Thyroid gland (tissue), 4 donors: ENCODE results near the gene TARS2.

Experiments used
- POLR2A ChIP-seq, 2 donors: fragments of 450-650 bp; IDR thresholded peaks; one replicate each; pipeline ENCODE4 v1.6.1; 2017; ENCODE audit warnings: antibody characterized with exemption in 2 of 2, mild to moderate bottlenecking in 2 of 2, moderate library complexity in 1 of 2
- TF ChIP-seq, protein P1 (sequence below), 6 experiments: fragments of 200-600 bp in 3 of 6; fragments of 450-650 bp in 3 of 6; sonication (generic) in 3 of 6; IDR thresholded peaks; one replicate each; pipeline ENCODE4 v1.5.1; 2016 to 2019; ENCODE audit warnings: antibody characterized with exemption in 6 of 6, mild to moderate bottlenecking in 2 of 6, inconsistent platforms in 1 of 6, moderate library complexity in 1 of 6

DNA sequence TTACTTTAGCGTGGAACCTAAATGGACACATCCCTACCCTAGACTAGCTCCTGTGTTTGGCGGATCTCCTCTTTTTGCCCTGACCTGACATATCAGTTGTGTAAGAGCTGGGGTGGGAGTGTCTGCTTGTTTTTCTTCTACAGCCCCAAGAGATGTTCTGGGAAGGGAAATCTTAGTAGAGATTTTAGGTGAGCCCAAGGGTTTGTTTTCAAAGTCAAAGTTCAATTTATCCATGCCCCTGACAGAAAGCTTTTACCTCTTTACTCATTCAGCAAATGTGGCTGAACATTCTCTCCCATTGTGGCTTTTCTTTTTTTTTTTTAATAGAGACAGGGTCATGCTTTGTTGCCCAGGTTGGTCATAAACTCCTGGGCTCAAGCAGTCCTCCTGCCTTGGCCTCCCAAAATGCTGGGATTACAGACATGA is 7.3 kb upstream of the TARS2 start:
- no peak for TF ChIP-seq POLR2A (IDR thresholded peaks at IDR 0.05)
- TF ChIP-seq, protein P1, sequence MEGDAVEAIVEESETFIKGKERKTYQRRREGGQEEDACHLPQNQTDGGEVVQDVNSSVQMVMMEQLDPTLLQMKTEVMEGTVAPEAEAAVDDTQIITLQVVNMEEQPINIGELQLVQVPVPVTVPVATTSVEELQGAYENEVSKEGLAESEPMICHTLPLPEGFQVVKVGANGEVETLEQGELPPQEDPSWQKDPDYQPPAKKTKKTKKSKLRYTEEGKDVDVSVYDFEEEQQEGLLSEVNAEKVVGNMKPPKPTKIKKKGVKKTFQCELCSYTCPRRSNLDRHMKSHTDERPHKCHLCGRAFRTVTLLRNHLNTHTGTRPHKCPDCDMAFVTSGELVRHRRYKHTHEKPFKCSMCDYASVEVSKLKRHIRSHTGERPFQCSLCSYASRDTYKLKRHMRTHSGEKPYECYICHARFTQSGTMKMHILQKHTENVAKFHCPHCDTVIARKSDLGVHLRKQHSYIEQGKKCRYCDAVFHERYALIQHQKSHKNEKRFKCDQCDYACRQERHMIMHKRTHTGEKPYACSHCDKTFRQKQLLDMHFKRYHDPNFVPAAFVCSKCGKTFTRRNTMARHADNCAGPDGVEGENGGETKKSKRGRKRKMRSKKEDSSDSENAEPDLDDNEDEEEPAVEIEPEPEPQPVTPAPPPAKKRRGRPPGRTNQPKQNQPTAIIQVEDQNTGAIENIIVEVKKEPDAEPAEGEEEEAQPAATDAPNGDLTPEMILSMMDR (IDR thresholded peaks at IDR 0.05), result no peak
